AG04450 (cell line): ENCODE results near the gene SPP1. TPM values are rescaled to one million over a fixed set of nuclear protein-coding genes. Genes with fewer than 3 reads are reported as not detected.
"Not testable (repeated sequence)": the region's sequence is repeated elsewhere in the genome, so short reads cannot be mapped to it uniquely, and the experiment has no call there.

Source experiments
- CTCF ChIA-PET: fragments of 300-600, 350-600 bp; formaldehyde crosslinking; extraction: SDS; loops from one replicate; lab custom pipeline; 2022; ENCODE audit warnings: antibody characterized with exemption, inconsistent platforms; lab: Charles Lee
- POLR2A ChIA-PET: fragments of 350-600 bp; formaldehyde crosslinking; extraction: SDS; loops from one replicate; lab custom pipeline; 2021; ENCODE audit warnings: antibody characterized with exemption, inconsistent platforms; lab: Yijun Ruan, JAX
- DNase-seq: peaks from one replicate; pipeline ENCODE4 v3.0.0-alpha.2; 2011; ENCODE audit warnings: low read depth, low spot score
- H3K27ac ChIP-seq: one replicate; pipeline ENCODE4 v1.5.1; 2012; ENCODE audit warnings: low read depth, low read length, control low read depth
- H3K27me3 ChIP-seq: one replicate; pipeline ENCODE4 v1.6.0; 2012; ENCODE audit warnings: low read length; ENCODE audit not compliant: control insufficient read depth, insufficient read depth
- H3K4me3 ChIP-seq: 2 replicates; pipeline ENCODE4 v1.5.1; 2011; ENCODE audit warnings: mild to moderate bottlenecking, low read depth, low read length, control low read depth
- H3K9me3 ChIP-seq: 2 replicates; pipeline ENCODE4 v1.5.1; 2012; ENCODE audit warnings: low read length; ENCODE audit not compliant: control insufficient read depth, insufficient read depth
- CTCF ChIP-seq: IDR thresholded peaks from 2 replicates; pipeline ENCODE4 v1.5.1; 2011; ENCODE audit warnings: low read depth, low read length, control low read depth, inconsistent platforms
- polyA plus RNA-seq: library from polyadenylated mRNA; depleted of rRNA; stranded (reverse); fragments of >200 nt; gene quantifications from 2 replicates; pipeline ENCODE4 v1.2.3, GENCODE V29; 2011

The SPP1 gene
- polyA plus RNA-seq, 1 experiment, result 0.69 TPM

GRCh38 chr4:87995435-87995834 lies 19.9 kb downstream of the SPP1 start:
- Histone ChIP-seq H3K27ac (no peak overlapping the region), H3K9me3 (no peaks in the 10 kb centered on the region), H3K4me3 (no peak overlapping the region), H3K27me3 (no peaks in the 10 kb centered on the region)
- no peak for DNase-seq
- POLR2A ChIA-PET, result no interaction called here
- CTCF ChIA-PET, result no interaction called here
- TF ChIP-seq CTCF, result no peak

- CTCF ChIA-PET, result interaction anchor here (0.6 kb wide), 1 partner anchor 44 kb away, joined by 3 read pairs; no protein-coding TSS in a partner anchor
- H3K27ac ChIP-seq, DNase-seq, H3K9me3 ChIP-seq, H3K4me3 ChIP-seq, H3K27me3 ChIP-seq, POLR2A ChIA-PET: not testable (repeated sequence)
Measured at GRCh38 chr4:87999191-87999691, 23.7 kb downstream of the SPP1 start.

GRCh38 chr4:88001871-88002270 lies 26.4 kb downstream of the SPP1 start:
- no peak overlapping the region for H3K4me3 ChIP-seq
- H3K27me3 ChIP-seq, result no peaks in the 10 kb centered on the region
- POLR2A ChIA-PET, result no interaction called here
- no peak for TF ChIP-seq CTCF
- H3K9me3 ChIP-seq, result no peaks in the 10 kb centered on the region
- DNase-seq, result no peak
- CTCF ChIA-PET, result interaction anchor here (0.9 to 1.6 kb wide), 2 partner anchors 16 to 149 kb away, joined by 5 read pairs; no protein-coding TSS in a partner anchor
- H3K27ac ChIP-seq, result no peak overlapping the region

GRCh38 chr4:88002786-88003185 lies 27.3 kb downstream of the SPP1 start:
- TF ChIP-seq CTCF, result no peak
- Histone ChIP-seq H3K27ac (no peak overlapping the region), H3K9me3 (no peaks in the 10 kb centered on the region), H3K4me3 (no peak overlapping the region), H3K27me3 (no peaks in the 10 kb centered on the region)
- ChIA-PET CTCF (no interaction called here), POLR2A (no interaction called here)
- no peak for DNase-seq

- no peak overlapping the region for H3K27ac ChIP-seq
- CTCF ChIA-PET, result interaction anchor here (2.3 kb wide), 1 partner anchor 209 kb away, joined by 7 read pairs; no protein-coding TSS in a partner anchor
- no peak for TF ChIP-seq CTCF
- no peak for DNase-seq
- POLR2A ChIA-PET, result interaction anchor here (0.6 kb wide), 1 partner anchor 259 kb away, joined by 3 read pairs; no protein-coding TSS in a partner anchor
- no peaks in the 10 kb centered on the region for H3K27me3 ChIP-seq
- no peak overlapping the region for H3K4me3 ChIP-seq
- H3K9me3 ChIP-seq, result no peaks in the 10 kb centered on the region
Measured at GRCh38 chr4:88003261-88003660, 27.7 kb downstream of the SPP1 start.
